Activated CD4-positive, alpha-beta T cell treated with anti-CD3 and anti-CD28 coated beads, Interleukin-2, amount 10 ng/mL, durations not matched to agents 24 days and 14 days (primary cell): ENCODE results near the gene ERAS. TPM values are rescaled to one million over a fixed set of nuclear protein-coding genes. Genes with fewer than 3 reads are reported as not detected.

Experiments
- total RNA-seq: library from RNA; stranded (reverse); gene quantifications from 2 replicates; pipeline ENCODE4 v1.2.3, GENCODE V29; 2022

Gene ERAS
- total RNA-seq, 1 donor from 2014 or later: not detected

Other genes starting within 250 kb of the ERAS start
- 43.8 and 44.9 TPM in 2 replicates for gene WDR13, start 229.0 kb upstream of the ERAS start, total RNA-seq
- gene WAS, start 142.7 kb upstream of the ERAS start, total RNA-seq: 99.0 and 104 TPM in 2 replicates
- gene SUV39H1, start 129.8 kb upstream of the ERAS start, total RNA-seq: 27.6 and 32.2 TPM in 2 replicates
- not detected in 2 replicates for gene GLOD5, start 64.8 kb upstream of the ERAS start, total RNA-seq
- not detected in 2 replicates for gene GATA1, start 39.9 kb upstream of the ERAS start, total RNA-seq
- 50.6 and 55.2 TPM in 2 replicates for gene HDAC6, start 24.4 kb upstream of the ERAS start, total RNA-seq
- 0.33 TPM in 1 of 2 replicates, not detected in the other for gene PCSK1N, start 9.1 kb downstream of the ERAS start, total RNA-seq
- gene TIMM17B, start 71.3 kb downstream of the ERAS start, total RNA-seq: 72.0 and 75.1 TPM in 2 replicates
- gene PQBP1, start 71.4 kb downstream of the ERAS start, total RNA-seq: 104 and 114 TPM in 2 replicates
- 19.5 and 22.8 TPM in 2 replicates for gene SLC35A2, start 85.1 kb downstream of the ERAS start, total RNA-seq
- gene PIM2, start 92.5 kb downstream of the ERAS start, total RNA-seq: 391 and 394 TPM in 2 replicates
- gene OTUD5, start 131.1 kb downstream of the ERAS start, total RNA-seq: 76.2 and 76.7 TPM in 2 replicates
- gene KCND1, start 145.3 kb downstream of the ERAS start, total RNA-seq: 2.5 and 3.5 TPM in 2 replicates
- gene GRIPAP1, start 175.8 kb downstream of the ERAS start, total RNA-seq: 85.7 and 87.3 TPM in 2 replicates
- 28.8 and 30.8 TPM in 2 replicates for gene TFE3, start 216.8 kb downstream of the ERAS start, total RNA-seq
- gene CCDC120, start 232.5 kb downstream of the ERAS start, total RNA-seq: 4.4 and 4.5 TPM in 2 replicates
- gene PRAF2, start 247.5 kb downstream of the ERAS start, total RNA-seq: 12.5 and 15.9 TPM in 2 replicates